C4-2B (cell line): ENCODE results near the gene HCN4.

Source experiments
- H3K27ac ChIP-seq: fragments of 450-650 bp; 2 replicates; pipeline ENCODE4 v1.5.1; 2017
- CTCF ChIP-seq: fragments of 450-650 bp; conservative IDR thresholded peaks from 2 replicates; pipeline ENCODE4 v1.5.1; 2017; ENCODE audit warnings: mild to moderate bottlenecking
- ZFX ChIP-seq: fragments of 450-650 bp; IDR thresholded peaks from 2 replicates; pipeline ENCODE4 v1.6.1; 2017

The HCN4 gene

GRCh38 chr15:73323956-73324355 is 44.8 kb downstream of the HCN4 start:
- TF ChIP-seq CTCF (no peak), ZFX (no peak)
- H3K27ac ChIP-seq = no peak overlapping the region

GRCh38 chr15:73323374-73323955 is 45.3 kb downstream of the HCN4 start:
- no peak for TF ChIP-seq CTCF
- no peak for TF ChIP-seq ZFX
- no peak overlapping the region for H3K27ac ChIP-seq

GRCh38 chr15:73322665-73323373 is 45.9 kb downstream of the HCN4 start:
- TF ChIP-seq ZFX = no peak
- no peak for TF ChIP-seq CTCF

GRCh38 chr15:73321496-73322450 is 47.0 kb downstream of the HCN4 start:
- no peak overlapping the region for H3K27ac ChIP-seq
- TF ChIP-seq CTCF (no peak), ZFX (no peak)

More at GRCh38 chr15:73322665-73323373, 45.9 kb downstream of the HCN4 start:
- H3K27ac ChIP-seq = no peak overlapping the region

GRCh38 chr15:73320619-73321180 is 48.1 kb downstream of the HCN4 start:
- TF ChIP-seq ZFX = no peak
- TF ChIP-seq CTCF = no peak
- H3K27ac ChIP-seq = no peak overlapping the region

- H3K27ac ChIP-seq = no peak overlapping the region
- TF ChIP-seq ZFX (no peak), CTCF (no peak)
Observed at GRCh38 chr15:73319460-73320245, 49.1 kb downstream of the HCN4 start.
